NCI-H446 (cell line): ENCODE data around the gene BLOC1S5.
"Not testable (repeated sequence)": the region's sequence is repeated elsewhere in the genome, so short reads cannot be mapped to it uniquely, and the experiment has no call there.

Experiments
- DNase-seq, 2 experiments: peaks; one replicate each; lab custom pipeline; 2025; lab: John Stamatoyannopoulos, UW

Gene BLOC1S5

GRCh38 chr6:8080362-8081151 is 16.4 kb upstream of the BLOC1S5 start:
- DNase-seq, result no peak

GRCh38 chr6:8079126-8079525 is 14.9 kb upstream of the BLOC1S5 start:
- DNase-seq, result no peak

GRCh38 chr6:8077991-8078390 is 13.8 kb upstream of the BLOC1S5 start:
- DNase-seq, result no peak

- DNase-seq, result no peak
Observed at GRCh38 chr6:8075704-8076103, 11.5 kb upstream of the BLOC1S5 start.

GRCh38 chr6:8075185-8075584 is 11.0 kb upstream of the BLOC1S5 start:
- DNase-seq, result no peak

GRCh38 chr6:8074213-8074612 is 10.0 kb upstream of the BLOC1S5 start:
- no peak for DNase-seq

- DNase-seq, result no peak
Observed at GRCh38 chr6:8073758-8074157, 9.6 kb upstream of the BLOC1S5 start.

GRCh38 chr6:8070718-8071117 is 6.5 kb upstream of the BLOC1S5 start:
- DNase-seq, result no peak

- DNase-seq, result no peak
Observed at GRCh38 chr6:8069631-8070284, 5.6 kb upstream of the BLOC1S5 start.

GRCh38 chr6:8069151-8069550 is 5.0 kb upstream of the BLOC1S5 start:
- no peak for DNase-seq

GRCh38 chr6:8066108-8066507 is 1.9 kb upstream of the BLOC1S5 start:
- DNase-seq, result no peak

GRCh38 chr6:8065519-8065911 is 1.3 kb upstream of the BLOC1S5 start:
- no peak for DNase-seq

GRCh38 chr6:8064638-8065518 is 689 bp upstream of the BLOC1S5 start:
- no peak for DNase-seq

- DNase-seq, result no peak
Observed at GRCh38 chr6:8061736-8062135, 2.5 kb downstream of the BLOC1S5 start.

GRCh38 chr6:8060346-8060745 is 3.8 kb downstream of the BLOC1S5 start:
- DNase-seq, result no peak

- DNase-seq, result no peak
Observed at GRCh38 chr6:8059129-8059528, 5.1 kb downstream of the BLOC1S5 start.

GRCh38 chr6:8057793-8058192 is 6.4 kb downstream of the BLOC1S5 start:
- no peak for DNase-seq

- no peak for DNase-seq
Observed at GRCh38 chr6:8057263-8057662, 6.9 kb downstream of the BLOC1S5 start.

- no peak for DNase-seq
Observed at GRCh38 chr6:8054276-8054675, 9.9 kb downstream of the BLOC1S5 start.

GRCh38 chr6:8047541-8048292 is 16.5 kb downstream of the BLOC1S5 start:
- DNase-seq, result no peak

- not testable (repeated sequence) for DNase-seq
Observed at GRCh38 chr6:8045769-8046168, 18.4 kb downstream of the BLOC1S5 start.

GRCh38 chr6:8043221-8043620 is 21.0 kb downstream of the BLOC1S5 start:
- no peak for DNase-seq
